ENCODE results near the gene CANT1.
A peak's percentile ranks its signal among the peaks of the same experiment; 100 is the strongest.
"Not testable (repeated sequence)": the region's sequence is repeated elsewhere in the genome, so short reads cannot be mapped to it uniquely, and the experiment has no call there.

CANT1 gene

DNA sequence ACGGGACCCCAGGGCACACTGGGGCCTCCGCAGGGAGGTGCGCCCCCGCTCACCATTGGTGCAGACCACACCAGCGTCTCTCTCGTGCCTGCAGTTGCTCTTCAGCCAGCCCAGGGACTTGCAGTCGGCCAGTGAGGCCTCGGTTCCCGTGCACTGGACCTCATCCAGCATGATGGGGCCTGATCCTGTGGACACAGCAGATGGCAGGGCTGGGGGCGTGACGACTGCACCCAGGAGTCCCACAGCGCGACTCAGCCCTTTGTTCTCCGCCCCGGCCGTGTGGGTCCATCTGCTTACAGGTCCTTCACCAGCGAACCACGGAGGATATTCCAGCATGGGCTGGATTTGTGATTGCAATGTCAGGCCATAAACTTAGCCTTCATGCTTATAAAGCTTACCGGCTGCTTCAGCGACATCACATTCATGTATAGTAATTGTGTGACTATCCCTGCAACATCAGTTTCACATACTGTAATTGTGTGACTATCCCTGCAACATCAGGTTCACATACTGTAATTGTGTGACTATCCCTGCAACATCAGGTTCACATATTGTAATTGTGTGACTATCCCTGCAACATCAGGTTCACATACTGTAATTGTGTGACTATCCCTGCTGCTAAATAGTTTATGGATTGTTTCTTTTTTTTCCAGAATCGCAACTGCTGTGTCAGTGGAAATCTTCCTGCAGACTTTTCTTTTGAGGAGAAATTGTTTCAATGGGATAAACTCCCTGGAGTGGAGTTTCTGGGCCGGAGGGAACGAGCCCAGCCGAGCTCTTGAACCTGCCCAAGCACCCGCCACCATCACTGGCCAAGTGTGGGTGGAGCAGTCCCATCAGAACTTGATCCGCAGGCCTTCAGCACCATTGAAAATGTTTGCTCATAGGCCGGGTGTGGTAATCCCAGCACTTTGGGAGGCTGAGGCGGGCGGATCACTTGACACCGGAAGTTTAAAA, 34.7 kb downstream of the CANT1 start:
- no peak for DNase-seq

- DNase-seq, result no peak
Observed at GRCh38 chr17:78973792-78974520, 35.6 kb downstream of the CANT1 start.

DNA sequence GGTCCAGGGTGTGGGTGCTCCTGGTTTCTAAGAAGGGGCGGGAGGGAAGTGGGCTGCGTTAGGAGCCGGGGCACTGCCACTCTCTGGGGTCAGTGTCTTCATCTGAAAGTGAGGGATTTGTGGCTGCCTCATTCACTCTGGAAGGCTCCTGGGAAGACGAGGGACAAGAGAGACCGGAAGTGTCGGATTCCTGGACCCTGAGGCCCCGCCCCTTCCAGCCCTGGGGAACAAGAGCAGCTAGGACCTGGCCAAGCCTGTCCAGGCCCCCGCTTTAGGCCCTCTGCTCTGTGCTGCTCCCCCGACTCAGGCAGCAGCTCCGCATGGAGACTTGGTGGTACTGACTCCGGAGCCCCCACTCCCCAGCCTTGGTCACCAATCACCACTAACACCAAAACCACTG, 36.4 kb downstream of the CANT1 start:
- no peak for DNase-seq

- no peak for DNase-seq
Observed at GRCh38 chr17:78972507-78973105, 37.0 kb downstream of the CANT1 start.

DNA sequence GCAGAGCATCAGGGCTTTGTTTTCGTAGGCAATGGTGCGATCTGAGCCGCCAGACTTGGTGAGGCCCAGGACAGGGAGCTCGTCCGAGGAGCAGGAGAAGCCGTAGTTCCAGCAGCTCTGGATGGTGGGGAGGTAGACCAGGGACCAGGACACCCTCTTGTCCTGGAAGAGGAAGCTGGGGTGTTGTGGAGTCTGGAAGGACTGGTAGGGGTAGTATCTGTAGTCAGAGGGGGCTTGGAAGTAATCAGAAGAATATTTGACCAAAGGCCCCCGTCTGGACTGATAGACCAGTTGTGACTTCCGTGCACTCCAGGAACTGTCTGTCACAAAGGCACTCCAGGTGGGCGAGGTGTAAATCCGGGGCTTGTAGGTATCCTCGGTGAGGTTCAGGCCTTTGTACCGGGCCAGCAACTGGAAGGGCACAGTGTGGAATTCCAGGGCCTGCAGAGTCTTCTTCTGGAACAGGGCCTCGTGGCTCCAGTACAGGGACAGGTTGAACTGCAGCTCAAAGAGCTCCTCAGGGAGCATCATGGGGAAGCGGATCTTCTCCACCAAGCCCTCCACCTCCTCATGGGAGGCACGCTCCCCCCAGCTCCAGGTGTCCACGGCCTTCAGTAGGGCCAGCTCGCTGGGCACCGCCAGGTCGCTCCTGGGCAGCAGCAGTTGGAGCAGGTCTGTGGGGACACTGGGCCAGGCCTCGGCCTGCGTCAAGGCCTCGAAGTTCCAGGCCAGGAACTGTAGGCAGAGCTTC, 37.6 kb downstream of the CANT1 start:
- no peak for DNase-seq

- peak; percentile 84 for DNase-seq
Observed at GRCh38 chr17:78970834-78971755, 38.5 kb downstream of the CANT1 start.

DNA sequence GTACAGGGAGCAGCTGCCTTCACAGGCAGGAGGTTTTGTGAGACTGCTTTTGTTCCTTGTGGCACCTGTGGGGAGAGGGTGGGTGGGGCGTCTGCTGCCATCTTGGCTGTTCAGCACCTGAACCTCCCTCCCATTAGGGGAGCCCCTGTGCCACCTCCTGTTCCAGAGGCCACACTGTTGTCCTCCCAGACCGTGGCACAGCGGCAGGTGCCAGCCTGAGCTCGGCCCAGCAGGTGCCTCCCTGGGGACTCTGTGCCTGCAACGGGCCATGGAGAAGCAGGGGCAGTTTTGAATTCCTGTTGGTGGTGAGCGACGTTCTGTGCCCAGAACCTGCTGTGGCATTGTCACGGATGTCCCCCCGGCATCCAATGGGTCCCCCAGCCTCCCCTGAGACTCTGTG, 39.7 kb downstream of the CANT1 start:
- DNase-seq, result no peak

- DNase-seq, result no peak
Observed at GRCh38 chr17:78967782-78968362, 41.7 kb downstream of the CANT1 start.

- DNase-seq, result no peak
Observed at GRCh38 chr17:78966910-78967600, 42.5 kb downstream of the CANT1 start.

DNA sequence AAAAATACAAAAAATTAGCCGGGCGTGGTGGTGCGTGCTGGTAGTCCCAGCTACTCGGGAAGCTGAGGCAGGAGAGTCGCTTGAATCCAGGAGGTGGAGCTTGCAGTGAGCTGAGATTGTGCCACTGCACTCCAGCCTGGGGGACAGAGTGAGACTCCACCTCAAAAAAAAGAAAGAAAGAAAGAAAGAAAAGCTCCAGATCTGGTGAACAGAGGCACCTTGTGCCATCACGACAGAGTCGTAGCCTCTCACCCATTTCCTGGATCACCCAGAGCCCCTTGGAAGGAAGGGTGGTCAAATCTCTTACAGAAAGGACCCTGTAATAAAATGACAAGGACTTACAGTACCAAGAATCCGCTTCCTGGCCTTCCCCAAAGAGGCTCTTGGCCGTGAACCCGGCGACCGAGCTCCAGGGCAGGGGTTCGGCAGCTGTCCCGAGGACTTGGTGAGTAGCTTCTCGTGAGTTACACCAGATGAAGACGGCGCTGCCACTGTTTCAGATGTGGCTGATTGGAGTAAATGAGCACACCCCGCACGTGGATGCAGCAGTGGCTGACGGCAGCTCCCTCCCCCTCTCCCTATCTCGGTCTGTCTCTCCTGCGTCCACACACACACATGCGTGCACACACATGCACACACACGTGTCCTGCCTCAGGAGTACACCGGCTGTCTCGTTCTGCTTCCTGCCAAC, 43.3 kb downstream of the CANT1 start:
- DNase-seq, result no peak

DNA sequence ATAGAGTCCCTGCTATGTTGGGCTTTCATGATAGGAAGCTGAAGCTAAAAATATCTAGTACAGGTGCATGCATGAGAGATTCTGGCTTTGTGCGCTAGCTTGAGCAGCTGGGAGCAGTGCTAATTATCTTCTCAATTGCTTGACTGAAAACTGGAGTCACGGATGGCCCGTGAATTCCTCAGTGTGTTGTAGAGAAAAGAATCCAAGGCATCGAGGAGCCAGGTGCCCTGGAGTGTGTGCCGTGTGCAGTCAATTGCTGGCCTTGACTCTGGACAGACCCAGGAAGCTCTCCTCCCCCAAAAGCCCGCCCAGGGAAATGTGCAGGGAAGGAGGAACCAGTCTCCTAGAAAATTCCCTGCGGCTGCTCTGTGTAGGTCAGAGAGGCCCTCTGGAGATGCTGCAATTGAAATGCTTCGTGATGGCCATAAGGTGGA, 44.1 kb downstream of the CANT1 start:
- no peak for DNase-seq

DNA sequence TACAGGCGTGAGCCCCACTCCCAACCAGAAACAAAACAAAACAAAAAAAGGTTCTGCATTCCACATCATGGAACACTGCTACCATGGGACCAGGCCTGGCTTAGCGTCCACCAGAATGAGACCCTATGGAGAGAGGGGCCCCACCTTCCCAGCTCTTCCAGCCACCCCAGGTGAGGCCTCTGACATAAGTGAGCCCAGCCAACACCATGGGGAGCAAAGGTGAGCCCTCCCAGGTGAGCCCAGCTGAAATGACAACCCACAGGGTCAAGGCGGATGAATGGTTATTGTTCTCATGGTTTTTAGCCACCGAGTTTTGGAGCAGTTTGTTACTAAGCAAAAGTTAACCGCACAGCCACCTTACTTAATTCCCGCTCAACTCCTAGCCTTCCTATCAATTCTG, 46.2 kb downstream of the CANT1 start:
- no peak for DNase-seq

GRCh38 chr17:78962984-78963348, 46.6 kb downstream of the CANT1 start:
- not testable (repeated sequence) for DNase-seq

- DNase-seq, result no peak
Observed at GRCh38 chr17:78962345-78962983, 47.1 kb downstream of the CANT1 start.

- DNase-seq, result no peak
Observed at GRCh38 chr17:78961571-78961970, 48.0 kb downstream of the CANT1 start.

GRCh38 chr17:78960928-78961327, 48.6 kb downstream of the CANT1 start:
- DNase-seq, result no peak

- DNase-seq, result no peak
Observed at GRCh38 chr17:78959803-78960202, 49.8 kb downstream of the CANT1 start.

DNA sequence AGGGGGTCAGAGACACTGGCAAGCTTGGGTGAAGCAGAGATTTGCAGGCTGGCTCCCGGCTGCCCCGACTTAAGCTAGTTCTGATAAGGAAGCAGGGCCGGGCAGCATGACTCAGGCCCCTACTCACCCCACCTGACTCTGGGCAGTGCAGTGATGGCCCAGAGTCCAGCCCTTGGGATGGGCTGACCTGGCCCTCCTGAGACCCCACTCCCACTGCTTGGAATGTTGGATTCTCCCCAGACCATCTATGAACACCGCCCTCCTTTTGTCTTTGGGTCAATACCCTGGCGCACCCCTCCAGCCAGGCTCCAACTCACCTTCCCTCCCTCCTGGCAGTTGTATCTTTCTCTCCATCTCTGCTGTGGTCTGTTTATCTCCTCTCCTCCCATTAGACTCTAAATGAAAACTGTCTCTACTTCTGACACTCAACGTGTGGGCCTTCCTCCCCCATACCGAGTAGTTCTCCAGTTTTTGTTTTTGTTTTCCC, 50.9 kb downstream of the CANT1 start:
- no peak for DNase-seq

- no peak for DNase-seq
Observed at GRCh38 chr17:78957128-78957527, 52.4 kb downstream of the CANT1 start.

All from activated CD4-positive, alpha-beta T cell treated with anti-CD3 and anti-CD28 coated beads, Interleukin-2, amount 50 U/mL, for 1 hour (primary cell).